Calu3 (cell line): ENCODE results near the gene MAK. TPM values are rescaled to one million over a fixed set of nuclear protein-coding genes. Genes with fewer than 3 reads are reported as not detected.

Source experiments
- BruUV-seq: library from RNA; stranded (reverse); fragments of 400-500 nt; replicated peaks from 2 replicates; lab custom pipeline; 2021; lab: Mats Ljungman, UMichigan
- CTCF ChIA-PET: fragments of 300-600 bp; sonication (Branson Sonifier 250); formaldehyde crosslinking; loops from one replicate; lab custom pipeline; 2022; ENCODE audit warnings: antibody characterized with exemption; lab: Charles Lee
- DNase-seq: peaks from one replicate; pipeline ENCODE4 v3.0.0; 2022
- H3K27ac Mint-ChIP-seq: one replicate; pipeline ENCODE4 v1.8.0; 2022; ENCODE audit warnings: mixed read lengths; ENCODE audit not compliant: unreplicated experiment
- H3K27me3 Mint-ChIP-seq: one replicate; pipeline ENCODE4 v1.8.0; 2022; ENCODE audit warnings: mixed read lengths; ENCODE audit not compliant: unreplicated experiment
- H3K36me3 Mint-ChIP-seq: one replicate; pipeline ENCODE4 v1.8.0; 2022; ENCODE audit warnings: mild to moderate bottlenecking, moderate library complexity, mixed read lengths; ENCODE audit not compliant: insufficient read depth, unreplicated experiment
- H3K4me1 Mint-ChIP-seq: one replicate; pipeline ENCODE4 v1.8.0; 2022; ENCODE audit warnings: mild to moderate bottlenecking, low read depth, mixed read lengths; ENCODE audit not compliant: unreplicated experiment
- H3K4me3 Mint-ChIP-seq: one replicate; pipeline ENCODE4 v1.8.0; 2022; ENCODE audit warnings: mild to moderate bottlenecking, low read depth, moderate library complexity, mixed read lengths; ENCODE audit not compliant: unreplicated experiment
- H3K9me3 Mint-ChIP-seq: one replicate; pipeline ENCODE4 v1.8.0; 2022; ENCODE audit warnings: low read depth, mixed read lengths; ENCODE audit not compliant: unreplicated experiment
- intact Hi-C: fragments of 100-400 bp; cut with micrococcal nuclease; formaldehyde crosslinking; loops from one replicate; pipeline ENCODE4 v1.10.0; 2022; ENCODE audit not compliant: unreplicated experiment
- total RNA-seq: library from RNA; stranded (reverse); gene quantifications from 2 replicates; pipeline ENCODE4 v1.2.3, GENCODE V29; 2022
- TF ChIP-seq, protein P1 (sequence below): fragments of 200-600 bp; IDR thresholded peaks from one replicate; pipeline ENCODE4 v1.8.0; 2022; ENCODE audit warnings: antibody characterized with exemption; ENCODE audit not compliant: unreplicated experiment

MAK gene
- total RNA-seq, 1 experiment from 2014 or later, result 0.35 TPM

DNA sequence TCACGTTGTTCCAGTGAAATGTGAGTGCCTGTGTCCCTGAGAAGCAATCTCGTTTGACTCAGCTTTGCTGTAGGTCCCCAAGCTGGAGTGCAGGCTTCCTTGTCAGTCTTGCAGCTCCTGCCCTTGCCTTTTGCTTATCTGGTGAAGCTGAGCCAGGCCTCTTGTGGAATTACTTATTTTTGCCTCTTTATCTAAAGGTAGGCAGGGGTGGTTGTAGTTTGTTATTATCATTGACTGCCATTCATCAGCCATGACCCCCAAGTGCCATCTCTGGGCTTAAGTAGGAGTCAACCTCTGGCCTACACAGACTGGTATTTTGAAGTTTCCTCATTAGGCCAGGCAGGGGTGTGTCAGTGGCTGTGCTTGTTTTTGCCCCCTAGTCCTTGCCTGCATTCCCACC lies 88.6 kb downstream of the MAK start:
- intact Hi-C loops, result no loop called here
- Mint-ChIP-seq H3K9me3 (no peaks in the 10 kb centered on the region), H3K27ac (no peak overlapping the region), H3K36me3 (peaks cover 28% of the 10 kb centered on the region), H3K4me3 (no peak overlapping the region), H3K4me1 (peaks cover 9% of the 10 kb centered on the region), H3K27me3 (no peaks in the 10 kb centered on the region)
- CTCF ChIA-PET, result no interaction called here
- TF ChIP-seq, protein P1, sequence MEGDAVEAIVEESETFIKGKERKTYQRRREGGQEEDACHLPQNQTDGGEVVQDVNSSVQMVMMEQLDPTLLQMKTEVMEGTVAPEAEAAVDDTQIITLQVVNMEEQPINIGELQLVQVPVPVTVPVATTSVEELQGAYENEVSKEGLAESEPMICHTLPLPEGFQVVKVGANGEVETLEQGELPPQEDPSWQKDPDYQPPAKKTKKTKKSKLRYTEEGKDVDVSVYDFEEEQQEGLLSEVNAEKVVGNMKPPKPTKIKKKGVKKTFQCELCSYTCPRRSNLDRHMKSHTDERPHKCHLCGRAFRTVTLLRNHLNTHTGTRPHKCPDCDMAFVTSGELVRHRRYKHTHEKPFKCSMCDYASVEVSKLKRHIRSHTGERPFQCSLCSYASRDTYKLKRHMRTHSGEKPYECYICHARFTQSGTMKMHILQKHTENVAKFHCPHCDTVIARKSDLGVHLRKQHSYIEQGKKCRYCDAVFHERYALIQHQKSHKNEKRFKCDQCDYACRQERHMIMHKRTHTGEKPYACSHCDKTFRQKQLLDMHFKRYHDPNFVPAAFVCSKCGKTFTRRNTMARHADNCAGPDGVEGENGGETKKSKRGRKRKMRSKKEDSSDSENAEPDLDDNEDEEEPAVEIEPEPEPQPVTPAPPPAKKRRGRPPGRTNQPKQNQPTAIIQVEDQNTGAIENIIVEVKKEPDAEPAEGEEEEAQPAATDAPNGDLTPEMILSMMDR, result no peak
- no TSS peak for BruUV-seq
- DNase-seq, result no peak

- Mint-ChIP-seq H3K9me3 (no peaks in the 10 kb centered on the region), H3K4me1 (peaks cover 9% of the 10 kb centered on the region), H3K4me3 (peak within 1 kb of the TSS; percentile 66), H3K27ac (peak within 1 kb of the TSS; percentile 77), H3K36me3 (peaks cover 19% of the 10 kb centered on the region), H3K27me3 (no peaks in the 10 kb centered on the region)
- DNase-seq, result peak; percentile 98
- TF ChIP-seq, protein P1, result no peak
- CTCF ChIA-PET, result interaction anchor here (0.5 to 1.3 kb wide), 3 partner anchors 10 to 807 kb away, joined by 3 to 8 read pairs (median 4); no protein-coding TSS in a partner anchor
- intact Hi-C loops, result no loop called here
- no TSS peak for BruUV-seq
These were observed 90.9 kb downstream of the MAK start, which contains the start of gene TMEM14B for GRCh38 chr6:10747251-10747972. TMEM14B (plus strand) TSS chr6:10747805; CDS start chr6:10749246, 1,441 bp downstream.

DNA sequence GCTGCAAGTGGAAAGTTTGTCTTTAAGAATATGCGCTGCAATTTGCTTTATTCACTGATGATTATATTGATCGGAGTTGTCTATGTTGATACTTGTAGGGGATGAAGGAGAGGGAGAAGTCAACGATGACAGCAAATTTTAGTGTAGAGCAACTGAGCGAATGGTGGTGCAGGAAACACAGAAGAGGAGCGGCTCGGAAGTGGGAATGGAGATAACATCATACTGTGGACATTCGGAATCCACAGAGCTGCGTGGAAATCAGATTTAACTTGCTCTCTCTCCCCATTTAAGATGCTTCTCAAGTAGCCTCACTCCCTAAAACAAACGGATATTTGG lies 91.5 kb downstream of the MAK start:
- peaks cover 9% of the 10 kb centered on the region for H3K4me1 Mint-ChIP-seq
- H3K36me3 Mint-ChIP-seq, result peaks cover 19% of the 10 kb centered on the region
- DNase-seq, result no peak
- CTCF ChIA-PET, result interaction anchor here (0.5 to 1.3 kb wide), 3 partner anchors 11 to 806 kb away, joined by 3 to 8 read pairs (median 4); no protein-coding TSS in a partner anchor
- BruUV-seq, result no TSS peak
- intact Hi-C loops, result no loop called here
- no peaks in the 10 kb centered on the region for H3K27me3 Mint-ChIP-seq
- H3K27ac Mint-ChIP-seq, result no peak overlapping the region
- no peaks in the 10 kb centered on the region for H3K9me3 Mint-ChIP-seq
- H3K4me3 Mint-ChIP-seq, result peak overlapping the region; percentile 66
- TF ChIP-seq, protein P1, result no peak

- H3K36me3 Mint-ChIP-seq, result peaks cover 19% of the 10 kb centered on the region
- CTCF ChIA-PET, result no interaction called here
- BruUV-seq, result no TSS peak
- H3K27me3 Mint-ChIP-seq, result no peaks in the 10 kb centered on the region
- H3K27ac Mint-ChIP-seq, result no peak overlapping the region
- peaks cover 5% of the 10 kb centered on the region for H3K4me1 Mint-ChIP-seq
- intact Hi-C loops, result no loop called here
- TF ChIP-seq, protein P1, result no peak
- no peak for DNase-seq
- H3K9me3 Mint-ChIP-seq, result no peaks in the 10 kb centered on the region
- no peak overlapping the region for H3K4me3 Mint-ChIP-seq
These were observed 93.2 kb downstream of the MAK start for GRCh38 chr6:10745116-10745515.
